SU-DHL-6 (cell line): Measurements from ENCODE around the gene SLC4A3.
A peak's percentile ranks its signal among the peaks of the same experiment; 100 is the strongest.

ENCODE experiments used
- H2AFZ ChIP-seq: fragments of 200-600 bp; sonication (generic); 2 replicates; pipeline ENCODE4 v1.6.1; 2014; ENCODE audit warnings: low read depth, mild to moderate bottlenecking, moderate library complexity, mixed read lengths, antibody characterized with exemption, low read length; ENCODE audit not compliant: severe bottlenecking
- H3F3A ChIP-seq: fragments of 200-600 bp; shearing (Covaris generic); 2 replicates; pipeline ENCODE4 v1.6.0; 2016; ENCODE audit warnings: antibody characterized with exemption, mild to moderate bottlenecking; ENCODE audit not compliant: insufficient read depth
- H3K27ac ChIP-seq: fragments of 200-600 bp; sonication (generic); 2 replicates; pipeline ENCODE4 v1.5.1; 2016; ENCODE audit warnings: low read depth, mild to moderate bottlenecking, low read length, moderate library complexity, mixed read lengths
- H3K27me3 ChIP-seq: fragments of 200-600 bp; sonication (generic), shearing (Covaris generic); 2 replicates; pipeline ENCODE4 v1.6.0; 2014; ENCODE audit warnings: mild to moderate bottlenecking, low read length
- H3K36me3 ChIP-seq: fragments of 200-600 bp; sonication (generic); 2 replicates; pipeline ENCODE4 v1.6.1; 2014; ENCODE audit warnings: mild to moderate bottlenecking, low read length, mixed read lengths
- H3K4me2 ChIP-seq: fragments of 300-600, 200-600 bp; shearing (Covaris generic), sonication (generic); 2 replicates; pipeline ENCODE4 v1.6.0; 2014; ENCODE audit warnings: low read length, low read depth, mild to moderate bottlenecking; ENCODE audit not compliant: poor library complexity, severe bottlenecking
- H3K4me3 ChIP-seq: fragments of 200-600 bp; sonication (generic); 2 replicates; pipeline ENCODE4 v1.5.1; 2014; ENCODE audit warnings: antibody characterized with exemption, low read length, mild to moderate bottlenecking, mixed read lengths; ENCODE audit not compliant: insufficient read depth, poor library complexity, severe bottlenecking
- H3K79me2 ChIP-seq: fragments of 200-600 bp; sonication (generic); 2 replicates; pipeline ENCODE4 v1.6.1; 2014; ENCODE audit warnings: mild to moderate bottlenecking, low read length, moderate library complexity; ENCODE audit not compliant: insufficient read depth
- H3K9ac ChIP-seq: fragments of 200-600 bp; sonication (generic); 2 replicates; pipeline ENCODE4 v1.7.0; 2014; ENCODE audit warnings: mild to moderate bottlenecking, low read length
- H3K9me2 ChIP-seq: fragments of 200-600 bp; sonication (generic); replicated peaks from 2 replicates; pipeline ENCODE4 v1.6.1; 2014; ENCODE audit warnings: low read length; ENCODE audit not compliant: insufficient read depth
- H3K9me3 ChIP-seq: fragments of 200-600 bp; sonication (generic); 2 replicates; pipeline ENCODE4 v1.6.1; 2014; ENCODE audit warnings: low read length, mixed read lengths; ENCODE audit not compliant: insufficient read depth
- H4K20me1 ChIP-seq: fragments of 200-600 bp; sonication (generic); 2 replicates; pipeline ENCODE4 v1.6.1; 2014; ENCODE audit warnings: low read depth, mild to moderate bottlenecking, antibody characterized with exemption, low read length, moderate library complexity, mixed read lengths
- EZH2phosphoT487 ChIP-seq: fragments of 200-600 bp; sonication (generic), shearing (Covaris generic); conservative IDR thresholded peaks from 2 replicates; pipeline ENCODE4 v1.6.1; 2018; ENCODE audit warnings: mild to moderate bottlenecking, antibody characterized with exemption, low read length, moderate library complexity, mixed read lengths
- TF ChIP-seq, protein P1 (sequence below): fragments of 200-600 bp; sonication (generic); IDR thresholded peaks from one replicate; pipeline ENCODE4 v1.5.1; 2017; ENCODE audit warnings: antibody characterized with exemption, mild to moderate bottlenecking, low read length, moderate library complexity; ENCODE audit not compliant: insufficient read depth, poor library complexity, severe bottlenecking

SLC4A3 gene

DNA sequence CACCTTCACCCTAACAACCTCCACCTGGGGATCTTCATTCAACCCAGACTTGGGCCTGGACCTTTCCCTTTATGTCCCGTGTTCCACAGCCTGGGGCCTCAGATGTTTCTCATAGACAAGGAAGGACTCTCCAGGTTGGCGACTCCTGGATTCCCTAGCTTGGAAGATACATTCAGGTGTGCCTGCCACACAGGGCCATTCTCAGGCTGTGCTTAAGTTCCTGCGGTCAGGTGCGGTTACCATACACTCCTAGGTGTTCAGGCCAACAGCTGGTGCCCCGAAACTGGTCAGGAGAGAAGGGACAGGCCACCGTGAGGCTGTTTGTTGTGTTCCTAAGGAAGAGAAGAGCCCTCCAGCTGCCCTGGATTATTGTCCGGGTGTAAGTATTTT, 15.6 kb downstream of the SLC4A3 start:
- Histone ChIP-seq H3F3A (no peaks in the 10 kb centered on the region), H3K36me3 (no peaks in the 10 kb centered on the region), H4K20me1 (no peaks in the 10 kb centered on the region), H3K9me3 (no peaks in the 10 kb centered on the region), H3K9me2 (no peaks in the 10 kb centered on the region), H3K79me2 (no peaks in the 10 kb centered on the region), H2AFZ (peak overlapping the region; percentile 90), H3K9ac (peak overlapping the region; percentile 30; the same call in 1 of the 2 replicates), H3K4me2 (peak overlapping the region; percentile 41), H3K27me3 (no peaks in the 10 kb centered on the region), H3K27ac (no peak overlapping the region), H3K4me3 (no peak overlapping the region)
- no peak for TF ChIP-seq EZH2phosphoT487
- TF ChIP-seq, protein P1, sequence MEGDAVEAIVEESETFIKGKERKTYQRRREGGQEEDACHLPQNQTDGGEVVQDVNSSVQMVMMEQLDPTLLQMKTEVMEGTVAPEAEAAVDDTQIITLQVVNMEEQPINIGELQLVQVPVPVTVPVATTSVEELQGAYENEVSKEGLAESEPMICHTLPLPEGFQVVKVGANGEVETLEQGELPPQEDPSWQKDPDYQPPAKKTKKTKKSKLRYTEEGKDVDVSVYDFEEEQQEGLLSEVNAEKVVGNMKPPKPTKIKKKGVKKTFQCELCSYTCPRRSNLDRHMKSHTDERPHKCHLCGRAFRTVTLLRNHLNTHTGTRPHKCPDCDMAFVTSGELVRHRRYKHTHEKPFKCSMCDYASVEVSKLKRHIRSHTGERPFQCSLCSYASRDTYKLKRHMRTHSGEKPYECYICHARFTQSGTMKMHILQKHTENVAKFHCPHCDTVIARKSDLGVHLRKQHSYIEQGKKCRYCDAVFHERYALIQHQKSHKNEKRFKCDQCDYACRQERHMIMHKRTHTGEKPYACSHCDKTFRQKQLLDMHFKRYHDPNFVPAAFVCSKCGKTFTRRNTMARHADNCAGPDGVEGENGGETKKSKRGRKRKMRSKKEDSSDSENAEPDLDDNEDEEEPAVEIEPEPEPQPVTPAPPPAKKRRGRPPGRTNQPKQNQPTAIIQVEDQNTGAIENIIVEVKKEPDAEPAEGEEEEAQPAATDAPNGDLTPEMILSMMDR: no peak

DNA sequence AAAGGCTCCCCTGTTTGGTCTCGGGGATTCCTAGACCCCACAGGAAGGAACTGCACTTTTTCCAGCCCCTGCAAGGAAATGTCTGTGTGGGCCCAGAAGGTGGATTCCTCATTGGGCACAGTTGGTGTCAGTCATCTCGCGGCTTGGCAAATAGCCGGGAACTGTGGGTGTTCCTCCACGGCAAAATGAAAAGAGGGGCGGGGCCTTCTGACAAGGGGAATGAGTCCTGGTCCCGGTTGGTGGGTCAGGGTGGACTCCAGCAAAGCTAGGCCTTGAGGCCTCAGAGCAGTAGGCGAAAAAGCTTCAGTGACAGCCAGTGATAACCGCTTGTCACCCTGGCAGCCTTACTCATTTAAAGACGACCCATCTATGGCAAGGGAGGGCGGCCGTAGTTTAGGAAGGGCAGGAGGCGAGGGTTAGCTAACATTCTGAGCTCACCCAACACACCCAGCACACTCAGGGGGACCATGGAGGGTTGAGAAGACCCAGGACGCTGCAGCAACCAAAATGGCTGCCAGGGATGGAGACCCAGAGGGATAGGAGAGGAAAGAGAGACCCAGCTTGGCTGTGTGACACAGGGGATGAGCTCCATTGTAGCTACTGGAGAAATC, 16.5 kb downstream of the SLC4A3 start:
- no peak overlapping the region for H3K4me3 ChIP-seq
- H2AFZ ChIP-seq: no peak overlapping the region
- no peaks in the 10 kb centered on the region for H3K27me3 ChIP-seq
- no peak overlapping the region for H3K27ac ChIP-seq
- TF ChIP-seq, protein P1: no peak
- TF ChIP-seq EZH2phosphoT487: no peak
- no peak overlapping the region for H3K9ac ChIP-seq
- H3K36me3 ChIP-seq: no peaks in the 10 kb centered on the region
- no peaks in the 10 kb centered on the region for H3K9me3 ChIP-seq
- H3F3A ChIP-seq: no peaks in the 10 kb centered on the region
- H3K4me2 ChIP-seq: no peak overlapping the region
- H3K79me2 ChIP-seq: no peaks in the 10 kb centered on the region
- H3K9me2 ChIP-seq: no peaks in the 10 kb centered on the region
- no peaks in the 10 kb centered on the region for H4K20me1 ChIP-seq

DNA sequence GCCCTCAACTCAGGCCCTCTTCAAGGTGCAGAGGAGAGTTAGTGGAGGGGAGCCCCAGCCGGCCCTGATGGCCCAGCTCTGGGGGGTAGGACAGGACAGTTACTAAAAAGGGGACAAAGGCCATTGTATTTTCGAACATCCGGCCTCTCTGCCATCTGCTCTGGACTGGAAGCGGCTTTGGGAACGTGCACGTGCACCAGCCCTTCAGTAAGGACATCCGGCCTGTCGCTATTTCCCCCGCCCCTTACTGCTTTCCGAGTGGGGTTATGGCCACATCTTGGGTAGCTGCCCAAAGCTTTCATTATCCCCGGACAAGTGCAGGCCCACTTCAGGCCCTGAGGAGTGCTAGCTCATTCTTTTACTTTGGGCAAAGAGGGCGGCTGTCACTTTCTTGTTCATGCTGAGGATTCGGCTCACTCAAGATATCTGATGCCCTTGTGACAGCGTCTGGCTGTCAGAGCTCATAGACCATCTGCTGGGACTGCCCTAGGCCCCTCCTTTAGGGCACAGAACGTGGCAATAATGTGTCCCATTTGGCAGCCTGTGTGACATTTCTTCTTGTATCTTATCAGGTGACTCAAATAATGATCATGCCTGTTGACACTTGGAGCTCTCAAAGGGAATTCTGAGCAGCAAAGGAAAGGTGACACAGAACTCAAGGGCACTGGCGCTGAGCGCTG, 17.5 kb downstream of the SLC4A3 start:
- Histone ChIP-seq H3K9me2 (no peaks in the 10 kb centered on the region), H3F3A (no peaks in the 10 kb centered on the region), H3K9ac (no peak overlapping the region), H4K20me1 (no peaks in the 10 kb centered on the region), H3K36me3 (no peaks in the 10 kb centered on the region), H3K79me2 (no peaks in the 10 kb centered on the region), H2AFZ (no peak overlapping the region), H3K4me3 (no peak overlapping the region), H3K9me3 (no peaks in the 10 kb centered on the region), H3K4me2 (no peak overlapping the region), H3K27ac (no peak overlapping the region), H3K27me3 (no peaks in the 10 kb centered on the region)
- TF ChIP-seq, protein P1: no peak
- no peak for TF ChIP-seq EZH2phosphoT487
